HCT116 (cell line): ENCODE data around the gene C5orf22. TPM values are rescaled to one million over a fixed set of nuclear protein-coding genes. Genes with fewer than 3 reads are reported as not detected.

Experiments
- ATAC-seq: fragments of 200-7000 bp; cut with Tn5 transposase; 2 replicates; pipeline ENCODE4 v1.9.1; 2020; ENCODE audit warnings: mild to moderate bottlenecking, moderate library complexity
- BruUV-seq: library from RNA; stranded (reverse); fragments of 400-500 nt; replicated peaks from 2 replicates; lab custom pipeline; 2021; lab: Mats Ljungman, UMichigan
- CTCF ChIA-PET: fragments of 300-600 bp; sonication (Branson Sonifier 250); formaldehyde crosslinking; loops from one replicate; lab custom pipeline; 2021; ENCODE audit warnings: antibody characterized with exemption; lab: Charles Lee
- POLR2A ChIA-PET: fragments of 300-600, 350-600 bp; sonication (Branson Sonifier 250); formaldehyde crosslinking; loops from one replicate; lab custom pipeline; 2021; ENCODE audit warnings: antibody characterized with exemption; lab: Charles Lee
- RAD21 ChIA-PET, 2 experiments: fragments of 300-600 bp; sonication (Branson Sonifier 250); formaldehyde crosslinking; loops; one replicate each; lab custom pipeline; 2023; ENCODE audit warnings: low total read pairs in 2 of 2; ENCODE audit not compliant: uncharacterized antibody in 2 of 2, unreplicated experiment in 2 of 2, low non-redundant PET in 1 of 2; lab: Charles Lee
- DNase-seq: peaks from one replicate; pipeline ENCODE4 v3.0.0-alpha.2; 2010; ENCODE audit warnings: low read depth, low spot score
- H2AFZ ChIP-seq: fragments of 200-600 bp; shearing (Covaris generic), sonication (generic); 2 replicates; pipeline ENCODE4 v1.6.1; 2017; ENCODE audit warnings: low read depth, mixed run types, mixed read lengths, antibody characterized with exemption, low read length; ENCODE audit not compliant: poor library complexity, severe bottlenecking
- H3K27ac ChIP-seq: 2 replicates; pipeline ENCODE4 v1.5.1; 2012; ENCODE audit warnings: low read depth, low read length
- H3K27me3 ChIP-seq: fragments of 200-600 bp; sonication (generic); 2 replicates; pipeline ENCODE4 v1.6.1; 2016; ENCODE audit warnings: mixed run types, low read length, mixed read lengths; ENCODE audit not compliant: insufficient read depth
- H3K36me3 ChIP-seq, 2 experiments: fragments of 200-500 bp in 1 of 2; fragments of 200-600 bp in 1 of 2; sonication (Bioruptor generic) in 1 of 2; sonication (generic) in 1 of 2; 2 replicates each; pipeline versions ENCODE4 v1.5.1 to v1.6.1; 2014 to 2016; ENCODE audit warnings: low read length in 2 of 2, inconsistent platforms in 1 of 2, mixed read lengths in 1 of 2, mixed run types in 1 of 2; ENCODE audit not compliant: insufficient read depth in 2 of 2, control insufficient read depth in 1 of 2
- H3K4me1 ChIP-seq, 2 experiments: fragments of 200-600 bp in 1 of 2; sonication (generic) in 1 of 2; 2 replicates each; pipeline versions ENCODE4 v1.5.1 to v1.6.1; 2012 to 2017; ENCODE audit warnings: low read length in 2 of 2, inconsistent platforms in 1 of 2, mild to moderate bottlenecking in 1 of 2, mixed read lengths in 1 of 2, mixed run types in 1 of 2, moderate library complexity in 1 of 2; ENCODE audit not compliant: insufficient read depth in 2 of 2, control insufficient read depth in 1 of 2
- H3K4me2 ChIP-seq: fragments of 200-600 bp; sonication (generic); 2 replicates; pipeline ENCODE4 v1.6.1; 2017; ENCODE audit warnings: mixed run types, low read length, mixed read lengths
- H3K4me3 ChIP-seq, 2 experiments: fragments of 200-600 bp in 1 of 2; sonication (generic) in 1 of 2; replicated peaks in 1 of 2; 2 replicates each; pipeline ENCODE4 v1.5.1; 2011 to 2016; ENCODE audit warnings: low read length in 2 of 2, control low read depth in 1 of 2, low read depth in 1 of 2, mild to moderate bottlenecking in 1 of 2, mixed read lengths in 1 of 2, mixed run types in 1 of 2
- H3K79me2 ChIP-seq: fragments of 200-600 bp; sonication (generic); 2 replicates; pipeline ENCODE4 v1.6.1; 2017; ENCODE audit warnings: mild to moderate bottlenecking, mixed run types, low read length, moderate library complexity, mixed read lengths; ENCODE audit not compliant: insufficient read depth
- H3K9ac ChIP-seq: fragments of 200-600 bp; sonication (generic); 2 replicates; pipeline ENCODE4 v1.6.1; 2016; ENCODE audit warnings: low read length, mixed read lengths
- H3K9me2 ChIP-seq: fragments of 200-600 bp; sonication (generic), shearing (Covaris generic); 2 replicates; pipeline ENCODE4 v1.6.1; 2017; ENCODE audit warnings: mixed run types, mild to moderate bottlenecking, moderate library complexity; ENCODE audit not compliant: insufficient read depth
- H3K9me3 ChIP-seq, 2 experiments: fragments of 200-500 bp in 1 of 2; fragments of 200-600 bp in 1 of 2; sonication (Bioruptor generic) in 1 of 2; sonication (generic) in 1 of 2; 2 replicates each; pipeline ENCODE4 v1.6.1; 2014 to 2017; ENCODE audit warnings: low read length in 2 of 2, mixed read lengths in 2 of 2, inconsistent platforms in 1 of 2, low read depth in 1 of 2, mild to moderate bottlenecking in 1 of 2, mixed run types in 1 of 2, moderate library complexity in 1 of 2; ENCODE audit not compliant: control insufficient read depth in 1 of 2, insufficient read depth in 1 of 2
- H4K20me1 ChIP-seq: fragments of 200-600 bp; sonication (generic), shearing (Covaris generic); 2 replicates; pipeline ENCODE4 v1.6.1; 2017; ENCODE audit warnings: mixed run types, mild to moderate bottlenecking, moderate library complexity; ENCODE audit not compliant: insufficient read depth
- EGR1 ChIP-seq: IDR thresholded peaks from 2 replicates; pipeline ENCODE4 v1.6.1; 2012; ENCODE audit warnings: low read depth
- ELF1 ChIP-seq: IDR thresholded peaks from 2 replicates; pipeline ENCODE4 v1.6.1; 2012; ENCODE audit warnings: low read depth, borderline replicate concordance
- FOSL1 ChIP-seq: IDR thresholded peaks from 2 replicates; pipeline ENCODE4 v1.6.1; 2012; ENCODE audit warnings: low read depth
- JUND ChIP-seq: IDR thresholded peaks from 2 replicates; pipeline ENCODE4 v1.6.1; 2012
- SIN3A ChIP-seq: IDR thresholded peaks from 2 replicates; pipeline ENCODE4 v1.6.1; 2012; ENCODE audit warnings: low read depth
- SRF ChIP-seq: IDR thresholded peaks from 2 replicates; pipeline ENCODE4 v1.6.1; 2012; ENCODE audit warnings: low read depth
- ZFX ChIP-seq: fragments of 450-650 bp; IDR thresholded peaks from 2 replicates; pipeline ENCODE4 v1.6.1; 2017
- ZNF274 ChIP-seq: fragments of 200-500 bp; sonication (Bioruptor generic); IDR thresholded peaks from 2 replicates; pipeline ENCODE4 v1.6.1; 2014; ENCODE audit warnings: mild to moderate bottlenecking, low read depth, low read length, inconsistent platforms
- intact Hi-C: fragments of 100-400 bp; cut with micrococcal nuclease; formaldehyde crosslinking; loops from 2 replicates; pipeline ENCODE4 v1.10.0; 2022
- total RNA-seq: library from RNA; stranded (reverse); gene quantifications from one replicate; pipeline ENCODE4 v1.2.1, GENCODE V29; 2021; ENCODE audit not compliant: unreplicated experiment
- TF ChIP-seq, protein P1 (sequence below), 3 experiments: fragments of 200-600 bp in 1 of 3; sonication (generic) in 1 of 3; IDR thresholded peaks in 2 of 3; conservative IDR thresholded peaks in 1 of 3; 2 replicates each; pipeline ENCODE4 v1.5.1; 2012 to 2017; ENCODE audit warnings: low read depth in 2 of 3, low read length in 2 of 3, antibody characterized with exemption in 1 of 3, borderline replicate concordance in 1 of 3, control low read depth in 1 of 3, mild to moderate bottlenecking in 1 of 3, mixed read lengths in 1 of 3, mixed run types in 1 of 3, moderate library complexity in 1 of 3; ENCODE audit not compliant: insufficient read depth in 1 of 3
- TF ChIP-seq, protein P2 (sequence below): IDR thresholded peaks from 2 replicates; pipeline ENCODE4 v1.6.1; 2012
- TF ChIP-seq, protein P3 (sequence below): IDR thresholded peaks from 2 replicates; pipeline ENCODE4 v1.6.1; 2012

The C5orf22 gene
- total RNA-seq, 1 experiment from 2014 or later = 22.9 TPM

- intact Hi-C loops = no loop called here
- ATAC-seq = no peak
- TF ChIP-seq, protein P1, sequence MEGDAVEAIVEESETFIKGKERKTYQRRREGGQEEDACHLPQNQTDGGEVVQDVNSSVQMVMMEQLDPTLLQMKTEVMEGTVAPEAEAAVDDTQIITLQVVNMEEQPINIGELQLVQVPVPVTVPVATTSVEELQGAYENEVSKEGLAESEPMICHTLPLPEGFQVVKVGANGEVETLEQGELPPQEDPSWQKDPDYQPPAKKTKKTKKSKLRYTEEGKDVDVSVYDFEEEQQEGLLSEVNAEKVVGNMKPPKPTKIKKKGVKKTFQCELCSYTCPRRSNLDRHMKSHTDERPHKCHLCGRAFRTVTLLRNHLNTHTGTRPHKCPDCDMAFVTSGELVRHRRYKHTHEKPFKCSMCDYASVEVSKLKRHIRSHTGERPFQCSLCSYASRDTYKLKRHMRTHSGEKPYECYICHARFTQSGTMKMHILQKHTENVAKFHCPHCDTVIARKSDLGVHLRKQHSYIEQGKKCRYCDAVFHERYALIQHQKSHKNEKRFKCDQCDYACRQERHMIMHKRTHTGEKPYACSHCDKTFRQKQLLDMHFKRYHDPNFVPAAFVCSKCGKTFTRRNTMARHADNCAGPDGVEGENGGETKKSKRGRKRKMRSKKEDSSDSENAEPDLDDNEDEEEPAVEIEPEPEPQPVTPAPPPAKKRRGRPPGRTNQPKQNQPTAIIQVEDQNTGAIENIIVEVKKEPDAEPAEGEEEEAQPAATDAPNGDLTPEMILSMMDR (IDR thresholded peaks at IDR 0.05 in 2 of 3, conservative IDR thresholded peaks at IDR 0.05 in 1 of 3; ENCODE audit: borderline replicate concordance in 1 of 3, insufficient read depth in 1 of 3, low read depth in 2 of 3, low read length in 2 of 3) = no peak
- no peak for TF ChIP-seq FOSL1
- no peak for TF ChIP-seq ELF1
- TF ChIP-seq SIN3A = no peak
- no peak for TF ChIP-seq SRF
- TF ChIP-seq, protein P2, sequence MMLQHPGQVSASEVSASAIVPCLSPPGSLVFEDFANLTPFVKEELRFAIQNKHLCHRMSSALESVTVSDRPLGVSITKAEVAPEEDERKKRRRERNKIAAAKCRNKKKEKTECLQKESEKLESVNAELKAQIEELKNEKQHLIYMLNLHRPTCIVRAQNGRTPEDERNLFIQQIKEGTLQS = no peak
- TF ChIP-seq ZFX = no peak
- TF ChIP-seq, protein P3, sequence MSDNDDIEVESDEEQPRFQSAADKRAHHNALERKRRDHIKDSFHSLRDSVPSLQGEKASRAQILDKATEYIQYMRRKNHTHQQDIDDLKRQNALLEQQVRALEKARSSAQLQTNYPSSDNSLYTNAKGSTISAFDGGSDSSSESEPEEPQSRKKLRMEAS = no peak
- TF ChIP-seq EGR1 = no peak
- no peak for TF ChIP-seq JUND
- TF ChIP-seq ZNF274 = no peak
Observed at GRCh38 chr5:31487506-31487905, 44.6 kb upstream of the C5orf22 start.

More at GRCh38 chr5:31487506-31487905, 44.6 kb upstream of the C5orf22 start:
- Histone ChIP-seq H3K4me1 (no peaks in the 10 kb centered on the region), H3K9me3 (no peaks in the 10 kb centered on the region), H3K4me3 (no peak overlapping the region), H3K27me3 (no peaks in the 10 kb centered on the region), H3K9me2 (no peaks in the 10 kb centered on the region), H4K20me1 (no peaks in the 10 kb centered on the region), H3K36me3 (peaks cover 22% of the 10 kb centered on the region in 2 experiments), H2AFZ (no peak overlapping the region), H3K4me2 (no peak overlapping the region), H3K27ac (no peak overlapping the region), H3K9ac (no peak overlapping the region), H3K79me2 (no peaks in the 10 kb centered on the region)
- ChIA-PET POLR2A (no interaction called here), RAD21 (no interaction called here), CTCF (no interaction called here)
- no peak for DNase-seq
- BruUV-seq = no TSS peak
